CD14-positive monocyte (primary cell): Measurements from ENCODE around the gene PCBP3. TPM values are rescaled to one million over a fixed set of nuclear protein-coding genes. Genes with fewer than 3 reads are reported as not detected.

Source experiments
- DNase-seq, 3 donors: peaks; one replicate each; pipeline ENCODE4 v3.0.0-alpha.2; 2011 to 2022
- H2AFZ ChIP-seq: 2 replicates; pipeline ENCODE4 v1.6.0; 2012; ENCODE audit warnings: mild to moderate bottlenecking, low read depth, low read length, inconsistent platforms; ENCODE audit not compliant: insufficient read depth, poor library complexity, severe bottlenecking
- H3K27ac ChIP-seq, 2 donors: 1 replicate in 1 of 2; 2 replicates in 1 of 2; pipeline ENCODE4 v1.5.1; 2012 to 2013; ENCODE audit warnings: low read length in 2 of 2, control low read depth in 1 of 2, inconsistent platforms in 1 of 2, low read depth in 1 of 2, mild to moderate bottlenecking in 1 of 2
- H3K27me3 ChIP-seq, 2 donors: one replicate each; pipeline versions ENCODE4 v1.6.0 to v1.6.1; 2011 to 2013; ENCODE audit warnings: low read length in 2 of 2; ENCODE audit not compliant: control insufficient read depth in 2 of 2, insufficient read depth in 2 of 2
- H3K36me3 ChIP-seq, 2 donors: replicated peaks in 1 of 2; 1 replicate in 1 of 2; 2 replicates in 1 of 2; pipeline versions ENCODE4 v1.5.1 to v1.6.1; 2012 to 2013; ENCODE audit warnings: low read length in 2 of 2, control low read depth in 1 of 2, inconsistent platforms in 1 of 2, mild to moderate bottlenecking in 1 of 2; ENCODE audit not compliant: insufficient read depth in 2 of 2, control insufficient read depth in 1 of 2
- H3K4me1 ChIP-seq, 2 donors: 1 replicate in 1 of 2; 2 replicates in 1 of 2; pipeline versions ENCODE4 v1.5.1 to v1.6.1; 2012 to 2013; ENCODE audit warnings: low read length in 2 of 2, control low read depth in 1 of 2, inconsistent platforms in 1 of 2, mild to moderate bottlenecking in 1 of 2, moderate library complexity in 1 of 2; ENCODE audit not compliant: insufficient read depth in 2 of 2, control insufficient read depth in 1 of 2
- H3K4me2 ChIP-seq: replicated peaks from 2 replicates; pipeline ENCODE3; 2012; ENCODE audit warnings: low read length, moderate library complexity, mild to moderate bottlenecking; ENCODE audit not compliant: poor library complexity, severe bottlenecking; ENCODE audit errors: extremely low read depth
- H3K4me3 ChIP-seq, 3 experiments: fragments of 200-600 bp in 1 of 3; sonication (generic) in 1 of 3; replicated peaks in 1 of 3; 1 replicate in 2 of 3; 2 replicates in 1 of 3; pipeline ENCODE4 v1.5.1; 2011 to 2013; ENCODE audit warnings: low read length in 3 of 3, mild to moderate bottlenecking in 3 of 3, control low read depth in 2 of 3, low read depth in 2 of 3, inconsistent platforms in 1 of 3, moderate library complexity in 1 of 3
- H3K79me2 ChIP-seq: 2 replicates; pipeline ENCODE4 v1.6.0; 2012; ENCODE audit warnings: mild to moderate bottlenecking, control low read depth, inconsistent platforms, low read length, moderate library complexity; ENCODE audit not compliant: insufficient read depth
- H3K9ac ChIP-seq: 2 replicates; pipeline ENCODE4 v1.6.0; 2017; ENCODE audit warnings: low read length, mild to moderate bottlenecking; ENCODE audit not compliant: insufficient read depth, poor library complexity, severe bottlenecking
- H3K9me3 ChIP-seq, 2 donors: replicated peaks in 1 of 2; 1 replicate in 1 of 2; 2 replicates in 1 of 2; pipeline versions ENCODE4 v1.5.1 to v1.6.1; 2012 to 2013; ENCODE audit warnings: low read length in 2 of 2, control low read depth in 1 of 2; ENCODE audit not compliant: control insufficient read depth in 1 of 2, insufficient read depth in 1 of 2
- H4K20me1 ChIP-seq: 2 replicates; pipeline ENCODE4 v1.6.0; 2012; ENCODE audit warnings: mild to moderate bottlenecking, low read length, control low read depth, moderate library complexity; ENCODE audit not compliant: insufficient read depth
- H3K27ac Mint-ChIP-seq, 7 donors: one replicate each; pipeline ENCODE4 v1.8.0; 2020; ENCODE audit warnings: mild to moderate bottlenecking in 7 of 7, mixed read lengths in 7 of 7, moderate library complexity in 6 of 7, inconsistent platforms in 2 of 7
- H3K27me3 Mint-ChIP-seq, 3 donors: one replicate each; pipeline ENCODE4 v1.8.0; 2021 to 2022; ENCODE audit warnings: low read depth in 3 of 3, mild to moderate bottlenecking in 3 of 3, mixed read lengths in 3 of 3, moderate library complexity in 3 of 3, inconsistent platforms in 1 of 3
- H3K36me3 Mint-ChIP-seq, 2 donors: one replicate each; pipeline ENCODE4 v1.8.0; 2020; ENCODE audit warnings: mixed read lengths in 2 of 2, inconsistent platforms in 1 of 2, mild to moderate bottlenecking in 1 of 2
- H3K4me1 Mint-ChIP-seq: one replicate; pipeline ENCODE4 v1.8.0; 2020; ENCODE audit warnings: mild to moderate bottlenecking, mixed read lengths
- H3K4me3 Mint-ChIP-seq, 2 donors: one replicate each; pipeline ENCODE4 v1.8.0; 2020; ENCODE audit warnings: mild to moderate bottlenecking in 2 of 2, mixed read lengths in 2 of 2, moderate library complexity in 1 of 2
- H3K9me3 Mint-ChIP-seq, 7 donors: one replicate each; pipeline ENCODE4 v1.8.0; 2020 to 2022; ENCODE audit warnings: mixed read lengths in 7 of 7, mild to moderate bottlenecking in 6 of 7, moderate library complexity in 6 of 7, inconsistent platforms in 2 of 7
- WGBS: methylation state at CpG from one replicate; pipeline ENCODE4 v1.1.5; 2013; ENCODE audit warnings: missing lambda C conversion rate; ENCODE audit not compliant: insufficient coverage; 5-methylcytosine and 5-hydroxymethylcytosine counted together
- intact Hi-C, 2 donors: fragments of 100-400 bp; cut with micrococcal nuclease; formaldehyde crosslinking; loops; one replicate each; pipeline versions ENCODE4 v1.15.0 to v1.15.1; 2023
- polyA plus RNA-seq, 3 donors: library from polyadenylated mRNA; depleted of rRNA in 1 of 3; unstranded in 2 of 3; stranded (reverse) in 1 of 3; fragments of 300-500 nt in 2 of 3; fragments of >200 nt in 1 of 3; fragmentation: Illumina TruSeq in 2 of 3; gene quantifications; 1 replicate in 2 of 3; 2 replicates in 1 of 3; pipeline ENCODE4 v1.2.3, GENCODE V29; 2012 to 2021
- TF ChIP-seq, protein P1 (sequence below): fragments of 200-600 bp; IDR thresholded peaks from one replicate; pipeline ENCODE4 v1.8.0; 2022; ENCODE audit warnings: antibody characterized with exemption, mild to moderate bottlenecking

The PCBP3 gene
- polyA plus RNA-seq, 3 donors = 0.34 to 0.49 TPM; not detected in 1

DNA sequence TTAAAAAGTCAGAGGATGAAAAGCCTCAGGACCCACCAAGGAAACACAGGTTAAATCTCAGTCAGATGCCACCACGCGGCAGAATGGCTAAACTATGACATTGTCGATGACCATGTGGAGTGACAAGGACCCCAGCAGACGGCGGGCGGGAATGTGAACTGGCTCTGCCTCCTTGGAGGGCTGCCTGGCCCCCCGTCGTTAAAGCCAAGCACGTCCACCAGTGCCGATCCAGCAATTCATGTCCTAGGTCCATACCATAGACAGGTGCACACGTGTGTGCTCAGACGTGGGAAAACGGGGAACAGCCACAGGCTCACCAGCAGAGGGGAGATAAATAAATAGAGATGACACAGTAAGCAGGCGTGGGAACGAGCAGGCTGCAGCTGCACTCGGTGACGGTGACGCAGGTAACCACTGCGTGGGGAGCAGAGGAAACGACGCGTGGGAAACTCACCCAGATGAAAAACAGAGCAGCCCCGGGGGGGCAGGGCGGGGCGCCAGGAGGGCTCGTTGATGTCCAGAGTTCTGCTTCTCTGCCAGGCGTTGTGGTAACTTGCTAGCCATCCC is 28.3 kb upstream of the PCBP3 start:
- TF ChIP-seq, protein P1, sequence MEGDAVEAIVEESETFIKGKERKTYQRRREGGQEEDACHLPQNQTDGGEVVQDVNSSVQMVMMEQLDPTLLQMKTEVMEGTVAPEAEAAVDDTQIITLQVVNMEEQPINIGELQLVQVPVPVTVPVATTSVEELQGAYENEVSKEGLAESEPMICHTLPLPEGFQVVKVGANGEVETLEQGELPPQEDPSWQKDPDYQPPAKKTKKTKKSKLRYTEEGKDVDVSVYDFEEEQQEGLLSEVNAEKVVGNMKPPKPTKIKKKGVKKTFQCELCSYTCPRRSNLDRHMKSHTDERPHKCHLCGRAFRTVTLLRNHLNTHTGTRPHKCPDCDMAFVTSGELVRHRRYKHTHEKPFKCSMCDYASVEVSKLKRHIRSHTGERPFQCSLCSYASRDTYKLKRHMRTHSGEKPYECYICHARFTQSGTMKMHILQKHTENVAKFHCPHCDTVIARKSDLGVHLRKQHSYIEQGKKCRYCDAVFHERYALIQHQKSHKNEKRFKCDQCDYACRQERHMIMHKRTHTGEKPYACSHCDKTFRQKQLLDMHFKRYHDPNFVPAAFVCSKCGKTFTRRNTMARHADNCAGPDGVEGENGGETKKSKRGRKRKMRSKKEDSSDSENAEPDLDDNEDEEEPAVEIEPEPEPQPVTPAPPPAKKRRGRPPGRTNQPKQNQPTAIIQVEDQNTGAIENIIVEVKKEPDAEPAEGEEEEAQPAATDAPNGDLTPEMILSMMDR = no peak
- H3K9ac ChIP-seq = no peak overlapping the region
- Mint-ChIP-seq H3K27me3 (peaks cover 11 to 15% (median 13%) of the 10 kb centered on the region in 3 donors), H3K9me3 (peaks cover 5 to 14% (median 11%) of the 10 kb centered on the region in 7 donors), H3K4me1 (peaks cover 37% of the 10 kb centered on the region), H3K27ac (no peak overlapping the region), H3K36me3 (no peaks in the 10 kb centered on the region), H3K4me3 (peak overlapping the region in 1 of 2 donors; percentile 37)
- intact Hi-C loops = no loop called here
- H3K27me3 ChIP-seq = no peaks in the 10 kb centered on the region
- H4K20me1 ChIP-seq = no peaks in the 10 kb centered on the region
- H3K79me2 ChIP-seq = no peaks in the 10 kb centered on the region
- no peak overlapping the region for H3K4me2 ChIP-seq
- WGBS = 45% methylated on average over 27 of the region's 27 CpGs
- no peaks in the 10 kb centered on the region for H3K36me3 ChIP-seq
- no peak overlapping the region for H2AFZ ChIP-seq
- H3K9me3 ChIP-seq = peaks cover 0 to 15% of the 10 kb centered on the region in 2 donors
- peaks cover 9 to 24% of the 10 kb centered on the region in 2 donors for H3K4me1 ChIP-seq
- H3K4me3 ChIP-seq = no peak overlapping the region
- H3K27ac ChIP-seq = no peak overlapping the region
- DNase-seq = no peak

DNA sequence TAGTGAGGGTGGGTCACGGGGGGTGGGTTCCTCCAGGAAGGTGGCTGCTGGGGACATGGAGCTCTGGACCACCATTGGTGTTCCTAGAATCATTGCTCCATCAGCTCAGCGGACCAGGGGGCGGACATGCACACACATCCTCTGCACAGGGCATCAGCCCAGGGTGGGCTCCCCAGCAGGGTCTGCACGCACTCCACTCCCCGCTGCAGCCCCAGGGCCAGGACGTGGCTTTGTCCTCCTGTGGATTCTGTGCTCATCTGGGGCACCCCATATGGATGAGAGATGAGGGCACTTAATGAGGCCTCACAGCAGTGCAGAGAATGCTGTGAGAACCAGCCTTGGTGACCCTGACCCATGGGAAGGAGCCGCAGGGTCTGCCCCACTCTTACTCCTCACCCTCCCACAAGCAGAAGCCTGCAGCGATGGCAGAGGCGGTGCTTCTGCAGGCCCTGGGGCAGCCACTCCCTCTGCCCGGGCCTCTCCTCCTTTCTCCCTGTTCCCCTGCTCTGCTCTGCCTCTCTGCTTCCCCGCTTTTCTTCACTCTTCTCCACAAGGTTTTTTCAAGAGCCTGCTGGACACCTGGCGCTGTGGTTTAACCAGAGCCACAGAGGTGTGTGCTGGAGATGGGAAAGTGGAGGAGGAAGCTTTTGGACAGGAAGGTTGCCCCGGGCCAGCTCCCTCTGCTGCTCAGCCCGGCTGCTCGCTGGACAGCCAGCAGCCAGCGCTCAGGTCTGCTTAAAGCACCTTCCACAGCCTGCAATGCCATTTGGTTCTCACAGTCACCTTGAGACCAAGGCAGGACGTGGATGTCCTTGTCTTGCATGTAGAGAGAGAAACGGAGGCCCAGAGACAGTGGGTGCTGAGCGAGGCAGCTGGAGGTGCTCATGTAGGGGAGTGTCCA is 26.3 kb upstream of the PCBP3 start:
- Histone ChIP-seq H3K27me3 (no peaks in the 10 kb centered on the region), H3K4me2 (no peak overlapping the region), H3K9ac (no peak overlapping the region), H3K36me3 (no peaks in the 10 kb centered on the region), H3K27ac (no peak overlapping the region), H3K4me3 (no peak overlapping the region), H3K4me1 (peaks cover 9 to 24% of the 10 kb centered on the region in 2 donors), H3K79me2 (no peaks in the 10 kb centered on the region), H2AFZ (no peak overlapping the region), H4K20me1 (no peaks in the 10 kb centered on the region), H3K9me3 (peaks cover 0 to 18% of the 10 kb centered on the region in 2 donors)
- Mint-ChIP-seq H3K4me1 (peaks cover 37% of the 10 kb centered on the region), H3K9me3 (peaks cover 5 to 18% (median 12%) of the 10 kb centered on the region in 7 donors), H3K27me3 (peaks cover 6 to 12% (median 6%) of the 10 kb centered on the region in 3 donors), H3K4me3 (peak overlapping the region in 1 of 2 donors; percentile 76), H3K36me3 (no peaks in the 10 kb centered on the region), H3K27ac (no peak overlapping the region)
- intact Hi-C loops = no loop called here
- DNase-seq = no peak
- WGBS = 59% methylated on average over 15 of the region's 19 CpGs
- TF ChIP-seq, protein P1 = no peak
